Type B pancreatic cell (in vitro differentiated cells): ENCODE results near the gene PRDM2. TPM values are rescaled to one million over a fixed set of nuclear protein-coding genes. Genes with fewer than 3 reads are reported as not detected.
A peak's percentile ranks its signal among the peaks of the same experiment; 100 is the strongest.

Experiments used
- DNase-seq: peaks from one replicate; pipeline ENCODE4 v3.0.0; 2021; ENCODE audit warnings: mixed read lengths; ENCODE audit not compliant: unreplicated experiment; ENCODE audit errors: extremely low spot score
- H3K27ac Mint-ChIP-seq: 2 replicates; pipeline ENCODE4 v1.8.0; 2021; ENCODE audit warnings: mild to moderate bottlenecking, mixed read lengths
- H3K27me3 Mint-ChIP-seq: 2 replicates; pipeline ENCODE4 v1.8.0; 2021; ENCODE audit warnings: mixed read lengths
- H3K36me3 Mint-ChIP-seq: 2 replicates; pipeline ENCODE4 v1.8.0; 2021; ENCODE audit warnings: mixed read lengths
- H3K4me1 Mint-ChIP-seq: one replicate; pipeline ENCODE4 v1.8.0; 2021; ENCODE audit warnings: mixed read lengths; ENCODE audit not compliant: unreplicated experiment
- H3K4me3 Mint-ChIP-seq: 2 replicates; pipeline ENCODE4 v1.8.0; 2021; ENCODE audit warnings: mild to moderate bottlenecking, mixed read lengths
- H3K9me3 Mint-ChIP-seq: 2 replicates; pipeline ENCODE4 v1.8.0; 2021; ENCODE audit warnings: mixed read lengths
- CTCF ChIP-seq: fragments of 200-600 bp; sonication (generic); conservative IDR thresholded peaks from 2 replicates; pipeline ENCODE4 v1.5.0; 2021; ENCODE audit warnings: antibody characterized with exemption, mild to moderate bottlenecking
- total RNA-seq: library from RNA; stranded (reverse); gene quantifications from 2 replicates; pipeline ENCODE4 v1.2.1, GENCODE V29; 2021; ENCODE audit warnings: low replicate concordance

PRDM2 gene
- total RNA-seq, 1 donor from 2014 or later, result 44.6 TPM

GRCh38 chr1:13701271-13701640 is 1.3 kb downstream of the PRDM2 start:
- Mint-ChIP-seq H3K36me3 (peaks cover 12% of the 10 kb centered on the region), H3K4me1 (peaks cover 22% of the 10 kb centered on the region), H3K27ac (peak overlapping the region; percentile 94), H3K9me3 (peaks cover 13% of the 10 kb centered on the region), H3K4me3 (peak overlapping the region; percentile 97), H3K27me3 (peaks cover 2% of the 10 kb centered on the region)
- no peak for TF ChIP-seq CTCF
- no peak for DNase-seq

- Mint-ChIP-seq H3K27ac (peak overlapping the region; percentile 11), H3K36me3 (peaks cover 13% of the 10 kb centered on the region), H3K4me1 (peaks cover 24% of the 10 kb centered on the region), H3K9me3 (peaks cover 11% of the 10 kb centered on the region), H3K4me3 (peak overlapping the region; percentile 44), H3K27me3 (no peaks in the 10 kb centered on the region)
- no peak for DNase-seq
- TF ChIP-seq CTCF, result no peak
Observed at GRCh38 chr1:13702425-13703127, 2.6 kb downstream of the PRDM2 start.

- Mint-ChIP-seq H3K36me3 (peaks cover 13% of the 10 kb centered on the region), H3K27ac (no peak overlapping the region), H3K4me3 (no peak overlapping the region), H3K4me1 (peaks cover 29% of the 10 kb centered on the region), H3K9me3 (peaks cover 5% of the 10 kb centered on the region), H3K27me3 (no peaks in the 10 kb centered on the region)
- DNase-seq, result no peak
- no peak for TF ChIP-seq CTCF
Observed at GRCh38 chr1:13703128-13703513, 3.1 kb downstream of the PRDM2 start.

- no peak for DNase-seq
- peaks cover 5% of the 10 kb centered on the region for H3K9me3 Mint-ChIP-seq
- peaks cover 13% of the 10 kb centered on the region for H3K36me3 Mint-ChIP-seq
- peak; percentile 60 for TF ChIP-seq CTCF
- H3K4me3 Mint-ChIP-seq, result no peak overlapping the region
- H3K27me3 Mint-ChIP-seq, result no peaks in the 10 kb centered on the region
- no peak overlapping the region for H3K27ac Mint-ChIP-seq
- H3K4me1 Mint-ChIP-seq, result peaks cover 36% of the 10 kb centered on the region
Observed at GRCh38 chr1:13703558-13704490, 3.8 kb downstream of the PRDM2 start.

- no peaks in the 10 kb centered on the region for H3K27me3 Mint-ChIP-seq
- DNase-seq, result no peak
- no peak for TF ChIP-seq CTCF
- H3K9me3 Mint-ChIP-seq, result no peaks in the 10 kb centered on the region
- peaks cover 27% of the 10 kb centered on the region for H3K4me1 Mint-ChIP-seq
- peaks cover 6% of the 10 kb centered on the region for H3K36me3 Mint-ChIP-seq
- H3K4me3 Mint-ChIP-seq, result no peak overlapping the region
- peak overlapping the region; percentile 77 for H3K27ac Mint-ChIP-seq
Observed at GRCh38 chr1:13706046-13706445, 6.1 kb downstream of the PRDM2 start.
